Measurements from ENCODE around the gene ZFAND6. TPM values are rescaled to one million over a fixed set of nuclear protein-coding genes. Genes with fewer than 3 reads are reported as not detected.

ZFAND6 gene
- polyA plus RNA-seq, 1 donor from 2014 or later = 353 TPM

DNA sequence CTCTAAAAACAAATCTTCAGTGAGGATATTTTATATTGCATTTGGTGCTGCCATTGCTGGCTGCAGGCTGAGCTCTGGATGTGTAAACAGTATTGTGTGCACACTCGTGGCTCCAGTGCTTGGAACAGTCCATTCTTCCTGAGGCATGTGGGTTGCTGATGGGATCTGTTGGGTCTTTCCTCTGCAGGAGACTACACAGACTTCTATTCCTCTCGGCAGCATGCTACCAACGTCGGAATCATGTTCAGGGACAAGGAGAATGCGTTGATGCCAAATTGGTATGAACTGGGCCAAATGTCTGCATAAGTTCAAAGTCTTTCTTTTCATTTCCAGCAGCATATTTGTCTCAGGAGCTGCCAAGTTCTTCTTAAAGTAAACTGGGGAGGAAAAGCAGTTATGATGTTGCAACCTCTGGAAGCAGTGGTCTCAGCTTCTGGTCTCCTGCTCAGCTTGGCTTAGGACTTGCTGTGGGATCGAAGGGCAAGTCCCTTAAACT, 102.6 kb downstream of the ZFAND6 start:
- H3K9me2 ChIP-seq (ENCODE audit: insufficient read depth, low read length) = no peaks in the 10 kb centered on the region
- no peak overlapping the region for H2AFZ ChIP-seq (ENCODE audit: low read depth, low read length)
- H3F3A ChIP-seq (ENCODE audit: insufficient read depth, low read length, poor library complexity, severe bottlenecking) = no peaks in the 10 kb centered on the region
- no peak overlapping the region for H3K4me3 ChIP-seq (ENCODE audit: low read length)
- TF ChIP-seq EZH2 (IDR thresholded peaks at IDR 0.05; ENCODE audit: borderline replicate concordance, insufficient read depth, low read length, poor library complexity, severe bottlenecking) (no peak), EP300 (conservative IDR thresholded peaks at IDR 0.05; ENCODE audit: poor library complexity, severe bottlenecking) (no peak), SMC3 (conservative IDR thresholded peaks at IDR 0.05; ENCODE audit: poor library complexity) (no peak), MXI1 (conservative IDR thresholded peaks at IDR 0.05; ENCODE audit: poor library complexity, severe bottlenecking) (no peak), RAD21 (conservative IDR thresholded peaks at IDR 0.05) (no peak), TAF1 (IDR thresholded peaks at IDR 0.05; ENCODE audit: low read depth) (no peak), POLR2AphosphoS5 (IDR thresholded peaks at IDR 0.05) (no peak), CTCF (IDR thresholded peaks at IDR 0.05; ENCODE audit: poor library complexity, severe bottlenecking) (no peak)
- TF ChIP-seq, protein P1, sequence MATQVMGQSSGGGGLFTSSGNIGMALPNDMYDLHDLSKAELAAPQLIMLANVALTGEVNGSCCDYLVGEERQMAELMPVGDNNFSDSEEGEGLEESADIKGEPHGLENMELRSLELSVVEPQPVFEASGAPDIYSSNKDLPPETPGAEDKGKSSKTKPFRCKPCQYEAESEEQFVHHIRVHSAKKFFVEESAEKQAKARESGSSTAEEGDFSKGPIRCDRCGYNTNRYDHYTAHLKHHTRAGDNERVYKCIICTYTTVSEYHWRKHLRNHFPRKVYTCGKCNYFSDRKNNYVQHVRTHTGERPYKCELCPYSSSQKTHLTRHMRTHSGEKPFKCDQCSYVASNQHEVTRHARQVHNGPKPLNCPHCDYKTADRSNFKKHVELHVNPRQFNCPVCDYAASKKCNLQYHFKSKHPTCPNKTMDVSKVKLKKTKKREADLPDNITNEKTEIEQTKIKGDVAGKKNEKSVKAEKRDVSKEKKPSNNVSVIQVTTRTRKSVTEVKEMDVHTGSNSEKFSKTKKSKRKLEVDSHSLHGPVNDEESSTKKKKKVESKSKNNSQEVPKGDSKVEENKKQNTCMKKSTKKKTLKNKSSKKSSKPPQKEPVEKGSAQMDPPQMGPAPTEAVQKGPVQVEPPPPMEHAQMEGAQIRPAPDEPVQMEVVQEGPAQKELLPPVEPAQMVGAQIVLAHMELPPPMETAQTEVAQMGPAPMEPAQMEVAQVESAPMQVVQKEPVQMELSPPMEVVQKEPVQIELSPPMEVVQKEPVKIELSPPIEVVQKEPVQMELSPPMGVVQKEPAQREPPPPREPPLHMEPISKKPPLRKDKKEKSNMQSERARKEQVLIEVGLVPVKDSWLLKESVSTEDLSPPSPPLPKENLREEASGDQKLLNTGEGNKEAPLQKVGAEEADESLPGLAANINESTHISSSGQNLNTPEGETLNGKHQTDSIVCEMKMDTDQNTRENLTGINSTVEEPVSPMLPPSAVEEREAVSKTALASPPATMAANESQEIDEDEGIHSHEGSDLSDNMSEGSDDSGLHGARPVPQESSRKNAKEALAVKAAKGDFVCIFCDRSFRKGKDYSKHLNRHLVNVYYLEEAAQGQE (IDR thresholded peaks at IDR 0.05; ENCODE audit: borderline replicate concordance) = no peak
- H3K27ac ChIP-seq (ENCODE audit: low read length) = no peak overlapping the region
- no peaks in the 10 kb centered on the region for H4K20me1 ChIP-seq (ENCODE audit: insufficient read depth)
- H3K9ac ChIP-seq (ENCODE audit: low read length) = no peak overlapping the region
- no peaks in the 10 kb centered on the region for H3K36me3 ChIP-seq (ENCODE audit: insufficient read depth, low read length)
- H3K4me2 ChIP-seq (ENCODE audit: low read length) = no peak overlapping the region
- H3K9me3 ChIP-seq (ENCODE audit: low read length) = no peaks in the 10 kb centered on the region
- H3K27me3 ChIP-seq (ENCODE audit: insufficient read depth, low read depth, low read length) = no peaks in the 10 kb centered on the region
- no peaks in the 10 kb centered on the region for H3K79me2 ChIP-seq (replicated peaks; ENCODE audit: insufficient read depth, low read length)

GRCh38 chr15:80163217-80163616, 103.7 kb downstream of the ZFAND6 start:
- no peaks in the 10 kb centered on the region for H3K9me2 ChIP-seq (ENCODE audit: insufficient read depth, low read length)
- H3F3A ChIP-seq (ENCODE audit: insufficient read depth, low read length, poor library complexity, severe bottlenecking) = no peaks in the 10 kb centered on the region
- no peaks in the 10 kb centered on the region for H4K20me1 ChIP-seq (ENCODE audit: insufficient read depth)
- no peak overlapping the region for H3K9ac ChIP-seq (ENCODE audit: low read length)
- H3K27me3 ChIP-seq (ENCODE audit: insufficient read depth, low read depth, low read length) = no peaks in the 10 kb centered on the region
- H3K9me3 ChIP-seq (ENCODE audit: low read length) = no peaks in the 10 kb centered on the region
- no peak overlapping the region for H3K4me2 ChIP-seq (ENCODE audit: low read length)
- no peak for TF ChIP-seq MXI1 (conservative IDR thresholded peaks at IDR 0.05; ENCODE audit: poor library complexity, severe bottlenecking)
- no peak for TF ChIP-seq POLR2AphosphoS5 (IDR thresholded peaks at IDR 0.05)
- no peak for TF ChIP-seq TAF1 (IDR thresholded peaks at IDR 0.05; ENCODE audit: low read depth)
- no peak for TF ChIP-seq EZH2 (IDR thresholded peaks at IDR 0.05; ENCODE audit: borderline replicate concordance, insufficient read depth, low read length, poor library complexity, severe bottlenecking)
- TF ChIP-seq, protein P1 (IDR thresholded peaks at IDR 0.05; ENCODE audit: borderline replicate concordance) = no peak
- no peak for TF ChIP-seq RAD21 (conservative IDR thresholded peaks at IDR 0.05)
- no peak for TF ChIP-seq EP300 (conservative IDR thresholded peaks at IDR 0.05; ENCODE audit: poor library complexity, severe bottlenecking)
- TF ChIP-seq CTCF (IDR thresholded peaks at IDR 0.05; ENCODE audit: poor library complexity, severe bottlenecking) = no peak
- no peak for TF ChIP-seq SMC3 (conservative IDR thresholded peaks at IDR 0.05; ENCODE audit: poor library complexity)
- H3K4me3 ChIP-seq (ENCODE audit: low read length) = no peak overlapping the region
- no peak overlapping the region for H3K27ac ChIP-seq (ENCODE audit: low read length)
- H2AFZ ChIP-seq (ENCODE audit: low read depth, low read length) = no peak overlapping the region
- no peaks in the 10 kb centered on the region for H3K36me3 ChIP-seq (ENCODE audit: insufficient read depth, low read length)
- no peaks in the 10 kb centered on the region for H3K79me2 ChIP-seq (replicated peaks; ENCODE audit: insufficient read depth, low read length)
